ENCODE measurements around the gene IFNE. TPM values are rescaled to one million over a fixed set of nuclear protein-coding genes. Genes with fewer than 3 reads are reported as not detected.

IFNE gene
- total RNA-seq, 1 donor, result 18.3 TPM

DNA sequence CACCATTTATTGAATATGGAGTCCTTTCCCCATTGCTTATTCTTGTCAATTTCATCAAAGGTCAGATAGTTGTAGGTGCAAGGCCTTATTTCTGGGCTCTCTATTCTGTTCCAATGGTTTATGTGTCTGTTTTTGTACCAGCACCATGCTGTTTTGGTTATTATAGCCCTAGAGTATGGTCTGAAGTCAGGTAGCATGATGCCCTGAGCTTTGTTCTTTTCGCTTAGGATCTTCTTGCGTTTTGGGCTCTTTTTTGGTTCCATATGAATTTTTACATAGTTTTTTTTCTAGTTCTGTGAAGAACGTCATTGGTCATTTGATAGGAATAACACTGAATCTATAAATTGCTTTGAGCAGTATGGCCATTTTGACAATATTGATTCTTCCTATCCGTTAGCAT, 40.2 kb upstream of the IFNE start:
- TF ChIP-seq, protein P1, sequence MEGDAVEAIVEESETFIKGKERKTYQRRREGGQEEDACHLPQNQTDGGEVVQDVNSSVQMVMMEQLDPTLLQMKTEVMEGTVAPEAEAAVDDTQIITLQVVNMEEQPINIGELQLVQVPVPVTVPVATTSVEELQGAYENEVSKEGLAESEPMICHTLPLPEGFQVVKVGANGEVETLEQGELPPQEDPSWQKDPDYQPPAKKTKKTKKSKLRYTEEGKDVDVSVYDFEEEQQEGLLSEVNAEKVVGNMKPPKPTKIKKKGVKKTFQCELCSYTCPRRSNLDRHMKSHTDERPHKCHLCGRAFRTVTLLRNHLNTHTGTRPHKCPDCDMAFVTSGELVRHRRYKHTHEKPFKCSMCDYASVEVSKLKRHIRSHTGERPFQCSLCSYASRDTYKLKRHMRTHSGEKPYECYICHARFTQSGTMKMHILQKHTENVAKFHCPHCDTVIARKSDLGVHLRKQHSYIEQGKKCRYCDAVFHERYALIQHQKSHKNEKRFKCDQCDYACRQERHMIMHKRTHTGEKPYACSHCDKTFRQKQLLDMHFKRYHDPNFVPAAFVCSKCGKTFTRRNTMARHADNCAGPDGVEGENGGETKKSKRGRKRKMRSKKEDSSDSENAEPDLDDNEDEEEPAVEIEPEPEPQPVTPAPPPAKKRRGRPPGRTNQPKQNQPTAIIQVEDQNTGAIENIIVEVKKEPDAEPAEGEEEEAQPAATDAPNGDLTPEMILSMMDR (IDR thresholded peaks at IDR 0.05; ENCODE audit: insufficient read depth, low read length), result no peak
- no peak overlapping the region for H3K4me3 ChIP-seq (ENCODE audit: low read depth, low read length)
- DNase-seq (ENCODE audit: low read depth), result no peak

DNA sequence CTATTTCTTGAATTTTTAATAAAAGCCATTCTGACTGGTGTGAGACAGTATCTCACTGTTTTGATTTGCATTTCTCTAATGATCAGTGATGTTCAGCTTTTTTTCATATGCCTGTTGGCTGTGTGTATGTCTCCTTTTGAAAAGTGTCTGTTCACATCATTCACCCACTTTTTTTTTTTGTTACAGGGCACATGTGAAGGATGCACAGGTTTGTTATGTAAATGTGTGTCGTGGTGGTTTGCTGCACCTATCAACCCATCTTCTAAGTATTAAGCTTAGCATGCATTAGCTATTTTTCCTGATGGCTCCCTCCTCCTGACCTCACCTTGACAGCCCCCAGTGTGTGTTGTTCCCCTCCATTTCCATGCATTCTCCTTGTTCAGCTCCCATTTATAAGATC, 39.3 kb upstream of the IFNE start:
- DNase-seq (ENCODE audit: low read depth), result no peak
- H3K4me3 ChIP-seq (ENCODE audit: low read depth, low read length), result no peak overlapping the region
- TF ChIP-seq, protein P1 (IDR thresholded peaks at IDR 0.05; ENCODE audit: insufficient read depth, low read length), result no peak

DNA sequence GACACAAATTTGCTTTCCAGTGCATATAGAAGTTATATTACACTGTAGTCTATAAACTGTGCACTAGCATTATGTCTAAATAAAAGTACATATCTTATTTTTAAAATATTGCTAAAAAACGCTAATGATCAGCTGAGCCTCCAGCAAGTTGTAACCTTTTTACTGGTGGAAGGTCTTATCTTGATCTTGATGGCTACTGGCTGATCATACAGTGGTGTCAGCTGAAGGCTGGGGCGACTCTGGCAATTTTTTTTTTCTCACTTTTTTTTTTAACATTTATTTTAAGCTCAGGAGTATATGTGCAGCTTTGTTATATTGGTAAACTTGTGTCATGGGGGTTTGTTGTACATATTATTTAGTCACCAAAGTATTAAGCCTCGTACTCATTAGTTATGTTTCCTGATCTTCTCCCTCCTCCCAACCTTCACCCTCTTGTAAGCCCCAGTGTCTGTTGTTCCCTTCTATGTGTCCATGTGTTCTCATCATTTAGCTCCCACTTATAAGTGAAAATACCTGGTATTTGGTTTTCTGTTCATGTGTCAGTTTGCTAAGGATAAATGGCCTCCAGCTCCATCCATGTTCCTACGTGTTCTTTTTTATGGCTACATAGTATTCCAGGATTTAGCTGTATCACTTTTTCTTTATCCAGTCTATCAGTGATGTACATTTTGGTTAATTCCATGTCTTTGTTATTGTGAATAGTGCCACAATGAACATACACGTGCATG, 38.6 kb upstream of the IFNE start:
- DNase-seq (ENCODE audit: low read depth), result no peak
- no peak overlapping the region for H3K4me3 ChIP-seq (ENCODE audit: low read depth, low read length)
- TF ChIP-seq, protein P1 (IDR thresholded peaks at IDR 0.05; ENCODE audit: insufficient read depth, low read length), result no peak

DNA sequence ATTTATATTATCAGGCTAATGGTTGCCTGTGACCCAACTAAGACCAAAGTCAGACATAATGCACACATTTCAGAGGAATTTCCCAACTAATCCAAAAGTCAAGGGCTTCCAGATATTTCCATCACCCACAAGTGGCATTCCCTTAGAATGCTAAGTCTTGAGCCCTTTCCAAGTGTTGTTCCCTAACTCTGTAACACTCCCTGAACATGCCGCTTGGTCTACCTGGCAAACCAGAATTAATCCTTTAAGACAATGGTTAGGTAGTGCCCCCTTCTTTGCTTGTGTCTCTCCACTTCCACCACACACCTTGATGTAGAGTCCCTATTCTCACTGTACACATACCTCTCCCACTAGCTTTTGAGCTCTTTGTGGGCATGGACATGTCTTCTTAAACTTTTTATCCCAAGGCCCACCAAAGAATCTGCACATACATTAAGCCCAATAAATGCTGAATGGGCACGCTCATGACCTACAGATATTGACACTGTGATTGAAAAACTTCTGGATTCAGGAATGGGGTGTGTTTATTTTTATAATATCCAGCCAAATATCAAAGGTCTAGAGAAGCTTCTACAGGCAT, 37.8 kb upstream of the IFNE start:
- no peak for DNase-seq (ENCODE audit: low read depth)
- H3K4me3 ChIP-seq (ENCODE audit: low read depth, low read length), result no peak overlapping the region
- TF ChIP-seq, protein P1 (IDR thresholded peaks at IDR 0.05; ENCODE audit: insufficient read depth, low read length), result no peak

DNA sequence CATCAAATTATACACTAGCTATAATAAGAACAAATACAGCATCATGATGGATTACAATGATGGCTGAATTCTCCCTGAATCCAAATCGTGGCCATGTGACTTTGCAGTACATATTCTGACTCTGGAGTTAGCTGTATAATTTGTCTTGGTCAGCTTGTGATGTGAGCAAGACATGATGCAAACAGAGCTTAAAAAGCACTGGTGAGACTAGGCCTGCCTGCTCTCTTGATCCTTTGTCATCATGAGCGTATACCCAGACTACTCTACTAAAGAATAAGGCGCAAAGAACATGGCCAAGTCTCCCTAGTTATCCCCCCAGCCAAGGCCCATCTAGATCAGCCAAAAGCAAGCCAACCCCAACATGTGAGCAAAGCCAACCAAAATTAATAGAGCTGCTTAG, 34.7 kb upstream of the IFNE start:
- DNase-seq (ENCODE audit: low read depth), result no peak
- TF ChIP-seq, protein P1 (IDR thresholded peaks at IDR 0.05; ENCODE audit: insufficient read depth, low read length), result no peak
- no peak overlapping the region for H3K4me3 ChIP-seq (ENCODE audit: low read depth, low read length)

DNA sequence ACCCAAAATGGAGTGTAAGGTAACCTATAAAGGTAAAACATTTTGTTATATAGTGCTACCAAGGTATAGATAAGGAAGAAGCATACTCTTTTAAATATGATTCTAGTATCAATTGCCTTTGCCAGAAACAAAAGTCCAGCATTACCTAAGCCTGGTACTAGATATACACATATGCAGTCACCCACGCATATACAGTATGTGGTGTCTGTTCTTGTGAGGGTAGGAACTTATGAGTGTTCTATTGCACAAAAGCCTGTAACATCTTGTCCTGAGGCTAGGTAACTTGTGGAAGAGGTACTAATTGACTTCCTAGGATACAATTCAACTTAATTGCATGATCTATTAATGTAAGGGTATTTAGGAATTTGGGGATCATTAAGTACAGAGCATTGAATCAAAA, 31.3 kb upstream of the IFNE start:
- no peak overlapping the region for H3K4me3 ChIP-seq (ENCODE audit: low read depth, low read length)
- no peak for DNase-seq (ENCODE audit: low read depth)
- TF ChIP-seq, protein P1 (IDR thresholded peaks at IDR 0.05; ENCODE audit: insufficient read depth, low read length), result no peak
